ENCODE measurements around the gene GPR152.

The GPR152 gene

GRCh38 chr11:67435727-67436458, 16.6 kb downstream of the GPR152 start:
- peak overlapping the region; percentile 89 for H3K27ac ChIP-seq
- TF ChIP-seq ZFX (IDR thresholded peaks at IDR 0.05; ENCODE audit: borderline replicate concordance) (no peak), CTCF (IDR thresholded peaks at IDR 0.05) (no peak)

DNA sequence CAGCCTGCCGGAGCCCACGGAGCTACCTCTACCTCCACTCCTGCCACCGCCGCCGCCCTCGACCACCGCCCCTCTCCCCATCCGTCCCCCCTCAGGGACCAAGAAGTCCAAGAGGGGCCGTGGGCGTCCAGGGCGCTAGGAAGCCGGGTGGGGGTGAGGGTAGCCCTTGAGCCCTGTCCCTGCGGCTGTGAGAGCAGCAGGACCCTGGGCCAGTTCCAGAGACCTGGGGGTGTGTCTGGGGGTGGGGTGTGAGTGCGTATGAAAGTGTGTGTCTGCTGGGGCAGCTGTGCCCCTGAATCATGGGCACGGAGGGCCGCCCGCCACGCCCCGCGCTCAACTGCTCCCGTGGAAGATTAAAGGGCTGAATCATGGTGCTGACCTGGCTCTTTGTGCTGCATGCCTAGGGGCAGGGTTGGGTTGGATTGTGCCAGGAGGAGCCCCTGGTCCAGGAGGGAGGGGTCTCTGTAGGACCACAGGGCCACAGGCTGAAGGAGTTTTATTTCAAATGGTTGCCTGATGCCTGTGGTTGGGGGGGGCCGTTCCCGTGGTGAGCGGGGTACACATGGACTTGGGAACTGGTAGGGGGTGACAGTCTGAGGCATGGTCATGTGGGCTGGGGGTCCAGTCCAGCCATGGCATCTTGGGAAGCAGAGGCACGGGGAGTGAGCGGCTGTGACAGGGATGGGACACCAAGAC, 17.4 kb downstream of the GPR152 start:
- H3K27ac ChIP-seq: 0 out of 2 replicates have a peak overlapping the region, but pooled peaks have one; percentile 3
- TF ChIP-seq ZFX (IDR thresholded peaks at IDR 0.05; ENCODE audit: borderline replicate concordance): no peak
- TF ChIP-seq CTCF (IDR thresholded peaks at IDR 0.05): no peak

- H3K27ac ChIP-seq: 0 out of 2 replicates have a peak overlapping the region, but pooled peaks have one; percentile 3
- TF ChIP-seq ZFX (IDR thresholded peaks at IDR 0.05; ENCODE audit: borderline replicate concordance): no peak
- no peak for TF ChIP-seq CTCF (IDR thresholded peaks at IDR 0.05)
These were observed 18.1 kb downstream of the GPR152 start for GRCh38 chr11:67434395-67434881.

DNA sequence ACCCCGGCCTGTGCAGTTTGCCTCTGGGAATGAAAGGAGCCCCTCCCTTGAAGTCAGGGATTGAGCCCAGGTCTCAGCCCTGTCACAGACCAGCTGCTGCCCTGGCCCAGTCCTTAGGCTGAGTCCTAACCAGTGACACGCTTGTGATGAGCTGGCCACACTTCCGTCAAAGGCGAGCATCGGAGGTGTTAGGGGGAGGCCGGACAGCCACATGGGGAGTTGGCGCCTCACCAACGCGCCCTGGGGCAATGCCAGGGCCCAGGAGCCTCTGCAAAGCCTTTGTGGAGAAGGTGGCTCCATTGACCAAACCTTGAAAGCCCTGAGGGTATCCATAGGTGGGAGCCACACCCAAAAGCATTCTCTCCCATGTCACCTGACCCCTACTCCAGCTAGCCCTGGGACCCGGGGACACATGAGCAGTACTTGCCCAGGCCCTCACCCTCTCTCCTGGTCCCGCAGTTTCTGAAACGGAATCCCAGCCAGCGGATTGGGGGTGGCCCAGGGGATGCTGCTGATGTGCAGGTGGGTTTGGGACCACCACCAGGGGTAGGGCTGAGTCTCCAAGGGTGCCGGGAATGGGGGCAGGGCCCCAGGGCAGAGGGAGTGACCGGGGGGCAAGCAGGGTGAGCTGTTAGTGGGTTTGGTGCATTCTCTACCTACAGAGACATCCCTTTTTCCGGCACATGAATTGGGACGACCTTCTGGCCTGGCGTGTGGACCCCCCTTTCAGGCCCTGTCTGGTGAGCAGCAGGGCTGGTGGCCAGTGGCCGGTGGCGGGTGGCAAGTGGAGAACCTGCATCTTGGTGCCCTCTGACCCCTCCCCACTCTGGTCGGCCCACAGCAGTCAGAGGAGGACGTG, 18.8 kb downstream of the GPR152 start:
- H3K27ac ChIP-seq: 0 out of 2 replicates have a peak overlapping the region, but pooled peaks have one; percentile 13

GRCh38 chr11:67432655-67433349, 19.7 kb downstream of the GPR152 start:
- H3K27ac ChIP-seq: 0 out of 2 replicates have a peak overlapping the region, but pooled peaks have one; percentile 13
- TF ChIP-seq CTCF (IDR thresholded peaks at IDR 0.05) (no peak), ZFX (IDR thresholded peaks at IDR 0.05; ENCODE audit: borderline replicate concordance) (no peak)

More for the DNA sequence above, 18.8 kb downstream of the GPR152 start:
- no peak for TF ChIP-seq ZFX (IDR thresholded peaks at IDR 0.05; ENCODE audit: borderline replicate concordance)
- no peak for TF ChIP-seq CTCF (IDR thresholded peaks at IDR 0.05)

- no peak for TF ChIP-seq CTCF (IDR thresholded peaks at IDR 0.05)
- TF ChIP-seq ZFX (IDR thresholded peaks at IDR 0.05; ENCODE audit: borderline replicate concordance): no peak
These were observed 20.9 kb downstream of the GPR152 start for GRCh38 chr11:67431346-67432249.

More at GRCh38 chr11:67431346-67432249, 20.9 kb downstream of the GPR152 start:
- H3K27ac ChIP-seq: no peak overlapping the region
